GM18858 (cell line): Measurements from ENCODE around the gene RASGRP4.
"Not testable (repeated sequence)": the region's sequence is repeated elsewhere in the genome, so short reads cannot be mapped to it uniquely, and the experiment has no call there.

Experiments used
- ATAC-seq: cut with Tn5 transposase; IDR thresholded peaks from one replicate; pipeline ENCODE4 v1.9.1; 2021; ENCODE audit not compliant: unreplicated experiment

Gene RASGRP4

DNA sequence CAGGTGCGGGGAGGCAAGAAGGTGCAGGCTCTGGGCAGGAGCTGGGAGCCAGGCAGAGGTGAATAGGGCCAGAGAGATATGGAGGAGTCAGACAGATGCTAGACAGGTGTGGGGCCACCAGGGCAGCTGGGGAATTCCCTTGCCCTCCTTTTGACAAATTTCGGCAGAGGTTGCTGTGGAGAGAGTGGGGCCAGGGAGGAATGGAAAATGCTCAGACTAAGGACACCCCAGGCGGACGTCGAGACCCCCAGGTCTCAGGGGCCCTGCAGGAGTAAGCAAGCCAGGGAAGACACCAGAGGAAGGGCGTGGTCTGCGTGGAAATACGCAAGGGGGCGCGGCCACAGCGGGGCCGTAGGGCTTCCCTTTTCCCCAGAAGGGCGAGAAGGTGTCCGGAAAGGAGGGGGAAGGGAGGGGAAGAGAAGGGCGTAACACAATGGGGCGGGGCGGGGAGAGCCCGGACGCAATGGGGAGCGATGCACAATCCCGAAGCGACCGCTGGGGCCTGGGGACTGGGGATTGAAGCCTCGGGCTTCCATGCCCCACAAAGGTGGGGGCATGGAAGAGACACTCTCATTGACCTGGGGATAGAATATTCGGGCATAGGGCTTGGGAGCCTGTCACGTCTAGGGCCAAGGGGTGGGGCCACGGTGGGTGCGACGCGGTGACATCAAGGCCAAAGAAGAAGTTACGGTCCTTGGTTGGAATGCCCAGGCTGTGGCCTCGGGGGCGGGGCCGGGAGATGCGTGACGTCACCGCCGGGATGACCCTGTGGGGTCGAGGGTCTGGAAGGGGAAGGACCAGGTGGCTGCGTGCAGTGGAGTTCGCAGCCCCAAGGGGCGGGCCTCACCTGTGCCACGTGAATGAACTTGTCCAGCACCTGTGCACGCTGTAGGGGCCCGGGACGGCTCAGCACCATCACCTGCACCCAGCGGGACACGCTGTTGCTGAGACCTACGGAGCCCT is 8.2 kb downstream of the RASGRP4 start:
- no peak for ATAC-seq

DNA sequence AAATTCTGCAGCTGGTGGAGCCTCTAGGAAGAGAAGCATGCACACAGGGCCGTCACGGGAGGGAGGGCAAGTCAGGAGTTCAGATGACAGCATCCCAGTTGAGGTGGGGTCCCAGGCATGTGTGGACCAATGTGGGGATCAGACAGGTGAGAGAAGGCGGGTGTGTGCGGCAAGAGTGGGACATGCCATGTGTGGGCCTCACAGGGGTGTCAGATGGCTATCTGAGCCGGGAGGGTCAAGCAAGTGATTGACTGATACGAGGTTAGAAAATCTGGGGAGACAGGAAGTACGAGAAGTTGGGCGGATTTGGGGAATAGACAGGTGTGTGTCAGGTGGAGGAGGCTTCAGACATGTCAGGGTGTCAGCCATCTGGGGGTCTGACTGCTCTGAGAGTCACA is 8.9 kb downstream of the RASGRP4 start:
- ATAC-seq: no peak

DNA sequence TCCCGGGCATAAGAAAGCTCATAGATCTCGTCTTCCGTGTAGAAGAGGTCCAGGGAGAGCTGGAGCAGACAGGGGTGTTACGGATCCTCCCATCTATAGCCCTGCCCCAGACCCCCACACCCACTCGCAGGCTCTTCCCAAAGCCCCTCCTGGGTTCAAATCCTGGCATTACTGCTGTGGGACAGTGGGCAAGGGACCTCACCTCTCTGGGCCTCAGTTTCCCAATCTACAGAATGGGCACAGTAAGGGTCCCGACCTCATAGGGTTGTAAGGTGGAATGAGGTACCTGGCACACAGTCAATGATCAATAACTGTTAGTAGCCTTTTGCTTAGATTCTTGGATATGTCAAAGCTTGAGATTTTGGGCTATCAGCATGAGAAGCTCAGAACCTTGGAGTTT is 12.6 kb downstream of the RASGRP4 start:
- no peak for ATAC-seq

DNA sequence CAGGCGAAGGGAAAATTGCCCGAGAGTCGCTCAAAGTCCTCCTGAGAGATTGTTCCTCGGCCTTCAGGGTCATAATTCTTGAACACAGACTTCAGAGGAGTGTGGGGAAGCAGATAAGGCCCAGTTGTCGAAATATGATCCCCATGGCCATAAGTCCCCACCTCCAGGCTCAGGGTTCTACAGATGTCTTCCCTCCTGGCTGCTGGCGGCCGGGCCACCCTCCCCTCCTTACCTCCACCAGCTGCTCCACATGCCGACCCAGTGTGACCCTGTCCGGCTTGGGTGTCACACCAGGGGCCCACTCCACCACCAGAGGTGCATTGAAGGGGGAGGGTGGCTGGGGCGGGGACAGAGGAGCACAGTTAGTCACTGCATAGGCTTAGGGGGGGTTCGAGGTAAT is 13.1 kb downstream of the RASGRP4 start:
- no peak for ATAC-seq

DNA sequence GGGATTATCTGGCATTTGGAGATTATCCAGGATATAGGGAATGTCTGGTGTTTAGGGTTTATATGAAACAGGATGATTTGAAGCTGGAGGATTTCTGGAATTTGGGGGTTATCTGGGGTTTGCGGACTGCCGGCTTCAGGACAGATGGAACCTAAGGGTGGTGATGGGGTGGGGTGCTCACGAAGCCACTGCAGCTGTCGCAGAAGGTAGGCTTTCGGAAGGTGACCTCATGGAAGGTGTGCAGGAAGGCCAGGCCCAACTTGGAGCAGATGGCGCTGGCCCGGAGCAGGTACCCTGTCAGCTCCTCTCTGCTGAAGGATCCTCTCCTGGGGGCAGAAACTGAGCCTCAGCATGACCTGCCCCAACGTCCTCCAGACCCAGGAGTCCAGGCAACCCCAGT is 13.5 kb downstream of the RASGRP4 start:
- no peak for ATAC-seq

DNA sequence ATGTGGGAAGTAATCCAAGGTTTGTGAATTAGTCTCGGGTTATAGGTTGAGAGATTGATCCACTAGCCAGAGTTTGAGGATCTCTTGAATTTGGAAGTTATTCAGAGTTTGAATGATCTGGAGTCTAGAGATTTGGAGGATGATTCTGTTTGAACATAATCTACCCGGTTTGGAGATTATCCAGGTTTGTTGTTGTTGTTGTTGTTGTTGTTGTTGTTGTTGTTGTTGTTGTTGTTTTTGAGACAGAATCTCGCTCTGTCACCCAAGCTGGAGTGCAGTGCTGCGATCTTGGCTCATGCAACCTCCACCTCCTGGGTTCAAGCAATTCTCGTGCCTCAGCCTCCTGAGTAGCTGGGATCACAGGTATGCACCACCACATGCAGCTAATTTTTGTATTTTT is 14.1 kb downstream of the RASGRP4 start:
- not testable (repeated sequence) for ATAC-seq

DNA sequence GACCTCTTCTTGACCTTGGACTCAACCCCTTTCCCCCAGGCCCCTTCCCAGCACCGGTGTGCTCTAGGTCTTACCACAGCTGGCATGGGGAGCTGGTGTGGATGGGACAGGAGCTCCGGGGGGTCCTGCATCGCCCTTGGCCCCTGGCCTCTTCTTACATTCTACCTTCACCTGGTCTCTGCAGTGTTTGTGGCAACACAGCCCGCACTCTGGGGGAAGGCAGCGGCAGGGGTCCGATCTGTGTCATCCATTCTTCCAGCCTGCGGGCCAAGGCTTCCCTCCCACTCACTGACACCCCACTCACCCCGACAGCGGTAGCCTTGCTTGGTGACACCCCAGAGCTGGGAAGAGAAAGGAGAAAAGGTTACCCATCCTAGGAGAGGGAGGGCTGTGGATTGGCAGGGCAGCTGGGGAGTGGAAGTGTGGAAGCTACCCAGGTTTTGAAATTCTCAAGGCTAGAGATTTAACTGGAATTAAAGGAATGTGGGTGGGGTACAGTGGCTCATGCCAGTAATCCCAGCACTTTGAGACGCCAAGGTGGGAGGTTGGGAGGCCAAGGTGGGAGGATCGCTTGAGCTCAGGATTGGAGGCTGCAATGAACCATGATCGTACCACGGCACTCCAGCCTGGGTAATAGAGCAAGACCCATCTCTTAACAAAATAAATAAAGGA is 14.8 kb downstream of the RASGRP4 start:
- no peak for ATAC-seq

DNA sequence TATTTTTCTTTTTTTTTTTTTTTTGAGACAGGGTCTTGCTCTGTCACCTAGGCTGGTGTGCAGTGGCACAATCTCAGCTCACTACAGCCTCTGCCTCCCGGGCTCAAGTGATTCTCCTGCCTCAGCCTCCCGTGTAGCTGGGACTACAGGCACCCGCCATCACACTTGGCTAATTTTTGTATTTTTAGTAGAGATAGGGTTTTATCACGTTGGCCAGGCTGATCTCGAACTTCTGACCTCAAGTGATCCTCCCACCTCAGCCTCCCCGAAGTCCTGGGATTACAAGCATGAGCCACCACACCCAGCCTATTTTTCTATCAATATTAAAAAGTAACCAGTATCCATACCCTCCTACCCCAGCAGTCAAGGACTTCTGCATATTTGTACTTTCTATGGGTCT is 15.6 kb downstream of the RASGRP4 start:
- ATAC-seq: not testable (repeated sequence)

DNA sequence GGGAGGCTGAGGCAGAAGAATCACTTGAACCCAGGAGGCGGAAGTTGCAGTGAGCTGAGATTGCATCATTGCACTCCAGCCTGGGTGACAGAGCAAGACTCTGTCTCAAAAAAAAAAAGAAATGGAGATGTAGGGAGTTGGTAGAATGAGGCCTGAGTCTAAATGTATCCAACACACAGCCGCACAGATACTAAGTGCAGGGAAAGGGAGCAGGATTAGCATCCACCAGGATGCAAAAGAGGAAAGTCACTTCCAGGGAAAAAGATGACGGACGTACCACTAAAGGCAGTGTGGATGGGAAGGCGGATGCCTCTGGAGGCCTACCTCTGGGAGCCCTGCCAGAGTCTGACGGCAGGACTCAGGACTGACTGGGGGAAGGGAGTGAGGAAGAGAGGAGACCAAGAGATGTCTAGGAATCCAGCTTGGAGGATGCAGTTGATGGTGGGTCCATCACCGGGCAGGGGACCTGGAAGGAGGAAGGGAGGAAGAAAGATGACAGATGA is 16.3 kb downstream of the RASGRP4 start:
- no peak for ATAC-seq

DNA sequence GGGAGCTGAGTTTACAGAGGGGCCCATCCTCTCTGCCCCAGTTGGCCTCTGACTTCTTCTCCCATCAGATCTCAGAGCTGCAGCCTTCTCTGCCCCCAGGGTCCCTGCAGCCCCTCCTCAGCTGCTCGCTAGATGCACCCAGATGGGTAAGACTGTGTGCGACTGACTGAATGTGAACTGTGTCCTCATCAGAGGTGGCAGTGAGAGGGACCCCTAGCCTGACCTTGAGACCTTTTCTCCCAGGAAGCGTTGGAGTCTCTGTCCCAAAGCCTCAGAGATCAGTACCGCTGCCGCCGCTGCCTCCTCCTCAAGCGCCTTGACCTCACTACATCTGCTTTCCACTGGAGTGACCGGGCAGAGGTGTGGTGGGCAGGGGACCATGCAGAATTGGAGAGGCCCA is 20.7 kb downstream of the RASGRP4 start:
- ATAC-seq: no peak

DNA sequence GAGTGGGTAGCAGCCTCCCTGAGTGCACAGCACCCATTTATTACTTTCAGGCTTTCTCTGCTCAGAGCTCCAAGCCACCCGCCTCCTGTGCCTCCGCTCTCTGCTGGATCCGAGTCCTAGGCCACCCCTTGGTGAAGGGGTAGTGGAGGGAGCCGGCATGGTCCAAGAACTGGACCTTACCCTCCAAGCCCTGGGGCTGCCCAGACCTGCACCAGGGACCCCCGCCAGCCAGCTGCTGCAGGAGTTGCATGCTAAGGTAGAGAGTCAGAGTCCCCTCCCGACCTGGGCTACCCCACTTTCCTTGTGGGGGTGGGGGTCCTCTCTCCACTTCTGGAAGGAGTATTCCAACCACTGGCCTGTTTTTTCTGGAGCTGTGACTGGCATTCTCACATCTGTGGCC is 21.2 kb downstream of the RASGRP4 start:
- ATAC-seq: no peak

DNA sequence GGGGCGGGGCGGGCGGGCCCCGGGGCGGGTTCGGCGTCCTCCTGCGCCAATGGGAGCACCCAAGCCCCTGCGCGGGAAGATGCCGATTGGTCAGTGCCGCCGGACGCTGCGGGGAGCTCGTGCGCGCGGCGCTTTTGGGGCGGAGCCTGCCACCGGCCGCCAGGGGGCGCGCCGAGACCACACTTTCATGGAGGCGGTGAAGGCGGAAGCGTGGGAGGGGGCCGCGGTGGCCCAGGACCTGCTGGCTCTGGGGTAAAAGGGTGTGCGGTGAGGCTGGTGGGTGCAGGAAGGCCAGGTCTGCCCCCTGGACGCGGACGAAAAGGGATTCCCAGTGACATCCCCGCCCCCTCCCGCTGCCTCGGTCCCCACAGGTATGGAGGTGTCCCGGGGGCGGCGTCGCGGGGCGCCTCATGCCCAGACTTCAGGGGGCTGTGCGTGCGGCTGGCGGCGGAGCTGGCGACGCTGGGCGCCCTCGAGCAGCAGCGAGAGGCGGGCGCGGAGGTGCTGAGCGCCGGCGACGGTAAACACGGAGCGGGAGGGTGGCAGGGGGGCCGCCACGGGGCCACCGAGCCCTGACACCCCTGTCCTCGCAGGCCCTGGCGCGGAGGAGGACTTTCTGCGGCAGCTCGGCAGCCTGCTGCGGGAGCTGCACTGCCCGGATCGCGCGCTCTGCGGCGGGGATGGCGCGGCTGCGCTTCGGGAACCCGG is 22.9 kb downstream of the RASGRP4 start, which contains the start of gene FAM98C:
Gene FAM98C, plus strand, starts transcription at position 127 of the 708 bp plus-strand sequence. Its CDS starts 61 bp downstream, at position 188.
- peak; percentile 73 for ATAC-seq

DNA sequence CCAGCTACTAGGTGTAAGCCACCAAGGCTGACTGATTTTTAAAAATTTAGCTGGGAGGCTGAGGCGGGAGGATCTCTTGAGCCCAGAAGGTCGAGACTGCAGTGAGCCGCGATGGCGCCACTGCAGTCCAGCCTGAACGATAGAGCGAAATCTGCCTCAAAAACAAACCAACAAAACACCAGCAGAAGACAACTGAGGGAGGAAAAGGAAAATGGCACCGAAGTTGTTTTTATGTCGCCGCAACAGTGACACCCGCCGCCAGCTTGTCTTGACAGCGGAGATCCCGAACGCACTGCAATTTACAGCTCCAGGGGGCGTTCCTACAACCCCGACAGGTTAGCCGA is 23.4 kb downstream of the RASGRP4 start:
- no peak for ATAC-seq

DNA sequence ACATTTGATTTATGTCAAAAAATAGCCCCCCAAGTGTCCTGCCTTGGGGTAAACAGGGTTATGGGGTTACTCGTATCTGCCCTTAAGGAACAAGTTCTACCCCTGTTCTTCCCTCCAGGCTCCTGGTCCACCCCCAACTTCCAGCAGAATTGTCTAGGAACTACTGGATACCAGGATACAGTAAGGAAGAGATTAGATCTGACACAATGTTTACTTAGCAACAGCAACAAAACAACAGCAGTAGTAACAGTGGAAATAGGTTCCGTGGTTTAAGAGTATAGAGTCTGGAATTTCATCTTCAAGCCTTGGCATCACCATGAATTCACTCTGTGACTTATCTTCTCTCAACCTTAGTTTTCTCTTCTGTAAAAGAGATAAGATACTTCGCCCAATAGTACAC is 24.9 kb downstream of the RASGRP4 start:
- no peak for ATAC-seq

DNA sequence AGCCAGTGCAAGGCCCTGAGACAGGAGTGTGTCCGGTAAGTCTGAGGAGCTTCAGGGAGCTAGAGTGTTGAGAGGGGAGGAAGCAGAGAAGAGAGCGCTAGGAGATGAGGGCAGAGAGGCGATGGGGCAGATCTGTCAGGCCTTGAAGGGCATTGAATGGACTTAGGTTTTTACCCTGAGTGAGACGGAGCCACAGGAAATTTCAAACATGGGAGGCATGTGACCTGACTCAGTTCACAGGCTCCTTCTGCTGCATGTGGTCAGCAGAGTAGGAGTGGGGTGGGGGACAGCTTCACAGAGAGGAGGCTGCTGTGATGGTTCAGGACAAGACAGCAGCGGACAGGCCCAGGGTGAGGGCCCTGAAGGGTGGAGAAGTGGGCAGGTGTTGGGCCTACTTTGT is 25.7 kb downstream of the RASGRP4 start:
- no peak for ATAC-seq

DNA sequence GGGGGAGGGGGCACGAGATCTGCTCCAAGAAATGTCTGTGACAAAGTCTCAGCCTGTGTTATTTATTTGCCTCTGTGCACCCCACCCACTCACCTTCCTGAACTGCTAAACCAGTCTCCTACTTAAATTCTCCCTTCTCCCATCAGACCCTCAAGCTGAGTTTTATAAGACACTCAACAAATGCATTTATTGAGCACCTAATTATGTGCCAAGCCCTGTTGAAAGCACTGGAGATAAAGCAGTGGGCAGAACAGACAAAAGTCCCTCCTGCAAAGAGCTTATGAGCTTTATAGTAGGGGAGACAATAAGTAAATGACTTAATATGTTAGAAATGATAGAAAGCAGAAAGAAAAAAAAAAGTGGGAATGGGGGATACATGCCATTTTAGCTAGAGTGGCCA is 26.5 kb downstream of the RASGRP4 start:
- no peak for ATAC-seq

DNA sequence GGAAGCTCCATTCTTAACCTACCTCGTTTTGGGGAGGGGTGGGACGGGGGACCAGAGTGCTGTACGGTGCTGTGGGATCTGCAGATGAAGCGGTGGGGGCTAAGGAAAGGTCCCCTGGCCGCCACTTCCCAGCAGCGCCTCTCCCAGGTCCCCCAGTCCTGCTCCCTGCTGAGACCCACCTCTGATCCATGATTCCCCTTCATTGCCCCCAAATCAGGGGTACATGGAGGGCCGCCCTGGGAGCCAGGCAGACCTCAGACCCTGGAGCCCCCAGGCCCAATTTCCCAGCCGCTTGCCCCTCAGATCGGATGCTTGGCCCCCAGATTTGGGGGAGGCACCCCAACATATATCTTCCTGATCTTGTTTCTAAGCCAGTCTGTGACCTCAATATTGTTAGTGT is 26.9 kb downstream of the RASGRP4 start:
- no peak for ATAC-seq

DNA sequence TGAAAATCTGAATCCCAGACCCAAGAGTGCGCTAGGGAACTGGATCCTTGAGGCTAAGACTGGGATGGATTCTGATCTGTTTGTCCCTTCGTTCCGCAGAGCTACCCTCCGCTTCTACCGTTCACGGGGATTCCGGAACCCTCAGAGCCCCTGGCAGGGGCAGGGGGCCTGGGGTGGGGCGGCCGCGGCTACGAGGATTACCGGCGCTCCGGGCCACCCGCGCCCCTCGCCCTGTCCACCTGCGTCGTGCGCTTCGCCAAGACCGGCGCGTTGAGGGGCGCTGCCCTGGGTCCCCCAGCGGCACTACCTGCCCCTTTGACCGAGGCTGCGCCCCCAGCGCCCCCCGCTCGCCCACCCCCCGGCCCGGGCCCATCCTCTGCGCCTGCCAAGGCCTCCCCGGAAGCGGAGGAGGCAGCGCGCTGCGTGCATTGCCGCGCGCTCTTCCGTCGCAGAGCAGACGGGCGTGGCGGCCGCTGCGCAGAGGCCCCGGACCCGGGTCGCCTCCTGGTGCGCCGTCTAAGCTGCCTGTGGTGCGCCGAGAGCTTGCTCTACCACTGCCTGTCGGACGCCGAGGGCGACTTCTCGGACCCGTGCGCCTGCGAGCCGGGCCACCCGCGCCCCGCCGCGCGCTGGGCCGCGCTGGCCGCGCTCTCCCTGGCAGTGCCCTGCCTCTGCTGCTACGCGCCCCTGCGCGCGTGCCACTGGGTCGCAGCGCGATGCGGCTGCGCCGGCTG is 30.5 kb downstream of the RASGRP4 start:
- ATAC-seq: no peak

DNA sequence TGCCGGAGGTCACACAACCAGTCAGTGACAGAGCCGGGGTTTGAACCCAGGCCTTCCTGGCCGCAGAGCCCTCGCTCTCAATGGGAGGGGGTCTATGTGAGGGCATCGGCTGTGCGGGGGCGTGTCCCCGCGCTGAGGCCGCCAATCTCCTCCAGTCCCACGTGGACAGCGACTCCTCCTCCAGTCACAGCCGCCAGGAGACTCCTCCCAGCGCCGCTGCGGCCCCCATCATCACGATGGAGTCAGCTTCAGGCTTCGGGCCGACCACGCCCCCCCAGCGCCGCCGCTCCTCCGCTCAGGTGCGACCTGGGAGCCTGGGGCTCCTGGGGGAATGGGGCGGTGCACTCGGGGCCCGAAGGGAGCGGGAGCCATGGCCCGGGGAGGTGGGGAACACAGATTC is 31.5 kb downstream of the RASGRP4 start:
- no peak for ATAC-seq

DNA sequence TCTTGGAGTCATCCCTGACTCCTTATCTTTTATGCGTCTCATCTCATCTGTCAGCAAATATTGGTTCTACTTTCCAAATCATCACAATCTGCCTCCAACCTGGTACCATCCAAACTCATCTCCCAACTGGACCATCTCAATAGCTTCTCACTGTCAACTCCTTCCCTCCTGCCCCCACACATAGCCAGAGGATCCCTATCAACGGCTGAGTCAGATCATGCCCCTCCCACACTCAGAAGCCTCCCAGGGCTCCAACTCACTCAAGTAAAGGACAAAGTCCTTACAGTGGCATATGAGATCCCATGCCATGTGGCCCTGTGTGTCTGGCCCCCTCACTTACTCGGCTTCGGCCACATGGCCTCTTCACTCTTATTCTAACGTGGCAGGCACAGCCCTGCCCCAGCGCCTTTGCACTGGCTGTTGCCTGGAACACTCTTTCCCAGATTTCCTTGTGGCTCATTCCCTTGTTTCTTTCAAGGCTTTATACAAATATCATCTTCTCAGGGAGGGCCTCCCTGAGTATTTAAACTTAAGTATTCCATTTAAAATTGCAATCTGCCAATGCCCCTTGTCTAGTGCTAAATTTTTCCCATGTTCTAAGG is 33.2 kb downstream of the RASGRP4 start:
- no peak for ATAC-seq
